Testis (tissue), 3 donors: ENCODE measurements around the gene STAMBPL1. TPM values are rescaled to one million over a fixed set of nuclear protein-coding genes. Genes with fewer than 3 reads are reported as not detected.

Source experiments
- DNase-seq: peaks from one replicate; pipeline ENCODE4 v3.0.0-alpha.2; 2019
- H3K27ac ChIP-seq, 2 donors: fragments of 200-600 bp; sonication (generic); one replicate each; pipeline ENCODE4 v1.5.1; 2019
- H3K27me3 ChIP-seq: fragments of 200-600 bp; sonication (generic); one replicate; pipeline ENCODE4 v1.5.1; 2019
- H3K36me3 ChIP-seq: fragments of 200-600 bp; sonication (generic); one replicate; pipeline ENCODE4 v1.5.1; 2017; ENCODE audit warnings: low read depth; ENCODE audit errors: missing control alignments
- H3K4me1 ChIP-seq: fragments of 200-600 bp; sonication (generic); one replicate; pipeline ENCODE4 v1.5.1; 2019
- H3K4me3 ChIP-seq, 2 donors: fragments of 200-600 bp; sonication (generic); one replicate each; pipeline ENCODE4 v1.5.1; 2017 to 2019
- H3K9me3 ChIP-seq: fragments of 200-600 bp; sonication (generic); one replicate; pipeline ENCODE4 v1.5.1; 2017
- CTCF ChIP-seq, 3 experiments: fragments of 450-650 bp in 2 of 3; fragments of 200-600 bp in 1 of 3; sonication (generic) in 1 of 3; IDR thresholded peaks; one replicate each; pipeline ENCODE4 v1.5.1; 2016 to 2019; ENCODE audit warnings: antibody characterized with exemption in 3 of 3, mild to moderate bottlenecking in 2 of 3, moderate library complexity in 1 of 3
- POLR2A ChIP-seq: fragments of 450-650 bp; IDR thresholded peaks from one replicate; pipeline ENCODE4 v1.6.1; 2017; ENCODE audit warnings: antibody characterized with exemption, mild to moderate bottlenecking, moderate library complexity
- WGBS, 2 donors: methylation state at CpG; one replicate each; pipeline ENCODE4 v1.1.5; 2018; 5-methylcytosine and 5-hydroxymethylcytosine counted together
- intact Hi-C: fragments of 100-400 bp; cut with DNase I; formaldehyde crosslinking; loops from one replicate; pipeline ENCODE4 v1.15.1; 2023; ENCODE audit warnings: low total_unique reads
- polyA plus RNA-seq: library from polyadenylated mRNA; stranded (reverse); fragments of 350-450 nt; fragmentation: Illumina TruSeq; extraction: RNeasy Lipid Tissue Mini Kit (QIAGEN cat#74804); gene quantifications from one replicate; pipeline ENCODE4 v1.2.3, GENCODE V29; 2014; ENCODE audit warnings: low read depth, low replicate concordance; ENCODE audit not compliant: insufficient read depth
- total RNA-seq, 2 donors: library from RNA; depleted of rRNA; stranded (reverse); fragments of >200 nt; gene quantifications; one replicate each; pipeline ENCODE4 v1.2.3, GENCODE V29; 2016

Gene STAMBPL1
- total and polyA plus RNA-seq, 3 donors from 2014 or later, result 20.0 to 37.5 (median 32.3) TPM

DNA sequence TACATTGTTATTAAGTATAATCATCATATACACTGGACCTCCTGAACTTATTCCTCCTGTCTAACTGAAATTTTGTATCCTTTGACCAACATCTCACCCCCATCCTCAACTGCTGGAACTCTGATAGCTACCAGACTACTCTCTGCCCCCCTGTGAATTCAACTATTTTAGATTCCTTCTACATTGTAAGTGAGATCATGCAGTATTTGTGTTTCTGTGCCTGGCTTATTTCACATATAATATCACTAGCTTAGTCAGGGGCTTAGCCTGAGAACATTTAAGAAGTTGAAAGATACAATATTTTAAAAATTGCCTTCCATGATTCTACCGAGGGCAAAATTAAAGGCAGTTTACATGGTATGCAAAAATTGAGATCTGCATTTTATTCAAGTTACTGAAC, 26.9 kb downstream of the STAMBPL1 start:
- 78 to 86% methylated on average over 1 of the region's 1 CpG for WGBS, 2 donors
- intact Hi-C loops, result no loop called here
- no peak overlapping the region for H3K4me3 ChIP-seq
- TF ChIP-seq POLR2A, result no peak
- TF ChIP-seq CTCF (IDR thresholded peaks at IDR 0.05), result no peak
- no peaks in the 10 kb centered on the region for H3K36me3 ChIP-seq
- no peaks in the 10 kb centered on the region for H3K9me3 ChIP-seq
- no peaks in the 10 kb centered on the region for H3K27me3 ChIP-seq
- DNase-seq, result no peak
- H3K27ac ChIP-seq, result no peak overlapping the region
- H3K4me1 ChIP-seq, result no peaks in the 10 kb centered on the region

DNA sequence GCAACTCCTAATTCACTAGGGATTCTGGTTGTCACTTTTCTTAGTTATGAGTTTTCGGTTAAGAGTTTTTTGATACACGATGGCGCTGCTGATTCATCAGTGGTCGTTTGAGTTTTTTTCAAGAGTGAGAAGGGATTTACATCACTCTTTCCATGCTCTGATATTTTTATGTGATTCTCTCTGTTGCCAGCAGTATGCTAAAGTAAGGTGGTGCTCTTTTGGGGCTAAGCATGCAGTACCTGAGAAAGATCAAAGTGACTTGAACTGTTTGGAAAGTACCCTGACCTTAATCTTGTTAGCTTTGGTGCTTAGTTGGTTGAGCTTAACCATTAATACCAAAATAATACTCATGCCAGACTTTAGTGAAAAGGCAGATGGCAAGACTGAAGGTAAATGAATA, 28.1 kb downstream of the STAMBPL1 start:
- intact Hi-C loops, result no loop called here
- 91 to 96% methylated on average over 4 of the region's 4 CpGs for WGBS, 2 donors

DNA sequence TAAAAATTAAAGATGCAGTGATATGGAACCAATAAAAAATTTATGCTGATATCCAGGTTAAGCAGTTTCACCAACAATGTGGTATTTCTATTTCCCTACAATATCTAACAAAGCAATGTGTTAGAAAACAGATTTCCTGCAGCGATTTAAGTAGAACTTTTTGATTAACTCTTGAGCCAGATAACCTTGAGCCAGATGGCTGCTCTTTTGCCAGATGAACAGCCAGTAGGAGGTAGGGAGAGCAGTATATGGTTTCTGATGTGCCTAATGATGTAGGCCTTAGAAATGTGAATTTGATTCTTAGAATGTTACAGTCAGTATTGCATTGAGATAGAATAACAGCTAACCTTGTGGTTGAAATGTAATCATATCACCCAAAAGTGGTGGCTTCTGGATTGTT, 31.1 kb downstream of the STAMBPL1 start:
- no peaks in the 10 kb centered on the region for H3K9me3 ChIP-seq
- 63% methylated on average over 1 of the region's 1 CpG for WGBS, 2 donors
- H3K4me3 ChIP-seq, result no peak overlapping the region
- H3K27ac ChIP-seq, result no peak overlapping the region
- H3K4me1 ChIP-seq, result no peaks in the 10 kb centered on the region
- H3K27me3 ChIP-seq, result no peaks in the 10 kb centered on the region
- intact Hi-C loops, result no loop called here
- H3K36me3 ChIP-seq, result no peaks in the 10 kb centered on the region
- DNase-seq, result no peak
- no peak for TF ChIP-seq CTCF (IDR thresholded peaks at IDR 0.05)
- TF ChIP-seq POLR2A, result no peak

More for the DNA sequence above, 28.1 kb downstream of the STAMBPL1 start:
- H3K27ac ChIP-seq, result no peak overlapping the region
- no peak for DNase-seq
- H3K4me3 ChIP-seq, result no peak overlapping the region
- TF ChIP-seq POLR2A, result no peak
- no peak for TF ChIP-seq CTCF (IDR thresholded peaks at IDR 0.05)
- H3K9me3 ChIP-seq, result no peaks in the 10 kb centered on the region
- H3K36me3 ChIP-seq, result no peaks in the 10 kb centered on the region
- no peaks in the 10 kb centered on the region for H3K27me3 ChIP-seq
- H3K4me1 ChIP-seq, result no peaks in the 10 kb centered on the region

GRCh38 chr10:88911851-88912250, 31.8 kb downstream of the STAMBPL1 start:
- TF ChIP-seq POLR2A, result no peak
- TF ChIP-seq CTCF (IDR thresholded peaks at IDR 0.05), result no peak
- Histone ChIP-seq H3K9me3 (no peaks in the 10 kb centered on the region), H3K27ac (no peak overlapping the region), H3K27me3 (no peaks in the 10 kb centered on the region), H3K4me3 (no peak overlapping the region), H3K36me3 (no peaks in the 10 kb centered on the region), H3K4me1 (no peaks in the 10 kb centered on the region)
- intact Hi-C loops, result no loop called here
- 92 to 95% methylated on average over 3 of the region's 3 CpGs for WGBS, 2 donors
- DNase-seq, result no peak

DNA sequence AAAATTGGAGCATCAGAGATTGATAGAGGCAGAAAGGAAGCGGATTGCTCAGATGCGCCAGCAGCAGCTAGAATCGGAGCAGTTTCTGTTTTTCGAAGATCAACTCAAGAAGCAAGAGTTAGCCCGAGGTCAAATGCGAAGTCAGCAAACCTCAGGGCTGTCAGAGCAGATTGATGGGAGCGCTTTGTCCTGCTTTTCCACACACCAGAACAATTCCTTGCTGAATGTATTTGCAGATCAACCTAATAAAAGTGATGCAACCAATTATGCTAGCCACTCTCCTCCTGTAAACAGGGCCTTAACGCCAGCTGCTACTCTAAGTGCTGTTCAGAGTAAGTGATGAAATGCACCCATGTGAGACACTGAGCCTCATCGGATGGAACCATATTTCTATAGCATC, 33.1 kb downstream of the STAMBPL1 start:
- Histone ChIP-seq H3K27me3 (no peaks in the 10 kb centered on the region), H3K4me1 (no peaks in the 10 kb centered on the region), H3K4me3 (no peak overlapping the region), H3K36me3 (no peaks in the 10 kb centered on the region), H3K9me3 (no peaks in the 10 kb centered on the region), H3K27ac (no peak overlapping the region)
- TF ChIP-seq CTCF (IDR thresholded peaks at IDR 0.05) (no peak), POLR2A (no peak)
- WGBS, 2 donors, result 66 to 76% methylated on average over 9 of the region's 9 CpGs
- no peak for DNase-seq
- intact Hi-C loops, result no loop called here
